Esophagus muscularis mucosa (tissue), 4 donors: ENCODE data around the gene TOR1AIP1. TPM values are rescaled to one million over a fixed set of nuclear protein-coding genes. Genes with fewer than 3 reads are reported as not detected.

Experiments
- DNase-seq: peaks from one replicate; pipeline ENCODE4 v3.0.0-alpha.2; 2017; ENCODE audit errors: extremely low spot score
- H3K27ac ChIP-seq, 4 donors: fragments of 200-600 bp; sonication (generic); replicated peaks in 1 of 4; 1 replicate in 3 of 4; 2 replicates in 1 of 4; pipeline ENCODE4 v1.5.1; 2016 to 2019; ENCODE audit warnings: mild to moderate bottlenecking in 1 of 4
- H3K27me3 ChIP-seq, 4 donors: fragments of 200-600 bp; sonication (generic); one replicate each; pipeline versions ENCODE4 v1.5.1 to v1.6.0; 2016 to 2019
- H3K36me3 ChIP-seq, 4 donors: fragments of 200-600 bp; sonication (generic); one replicate each; pipeline ENCODE4 v1.5.1; 2016 to 2019
- H3K4me1 ChIP-seq, 4 donors: fragments of 200-600 bp; sonication (generic); one replicate each; pipeline ENCODE4 v1.5.1; 2016 to 2019
- H3K4me3 ChIP-seq, 4 donors: fragments of 200-600 bp; sonication (generic); 1 replicate in 2 of 4; 2 replicates in 2 of 4; pipeline ENCODE4 v1.5.1; 2016 to 2019; ENCODE audit warnings: mild to moderate bottlenecking in 4 of 4, moderate library complexity in 1 of 4
- H3K9me3 ChIP-seq, 4 donors: fragments of 200-600 bp; sonication (generic); 1 replicate in 3 of 4; 2 replicates in 1 of 4; pipeline ENCODE4 v1.5.1; 2016 to 2019
- EP300 ChIP-seq: sonication (generic); formaldehyde crosslinking; IDR thresholded peaks from one replicate; pipeline ENCODE4 v1.6.1; 2017; ENCODE audit warnings: antibody characterized with exemption
- POLR2A ChIP-seq: fragments of 450-650 bp; IDR thresholded peaks from one replicate; pipeline ENCODE4 v1.6.1; 2017; ENCODE audit warnings: antibody characterized with exemption, moderate library complexity, mild to moderate bottlenecking, low read depth
- POLR2AphosphoS5 ChIP-seq, 2 donors: sonication (generic); formaldehyde crosslinking; IDR thresholded peaks; one replicate each; pipeline ENCODE4 v1.6.1; 2017; ENCODE audit warnings: antibody characterized with exemption in 2 of 2
- WGBS: methylation state at CpG from one replicate; pipeline ENCODE4 v1.1.5; 2018; 5-methylcytosine and 5-hydroxymethylcytosine counted together
- intact Hi-C: fragments of 100-400 bp; cut with DNase I; formaldehyde crosslinking; loops from one replicate; pipeline ENCODE4 v1.15.1; 2023
- total RNA-seq, 4 donors: library from RNA; depleted of rRNA; stranded (reverse); fragments of >200 nt; gene quantifications; one replicate each; pipeline versions ENCODE4 v1.1.0 to v1.2.1, GENCODE V29; 2016
- TF ChIP-seq, protein P1 (sequence below), 3 experiments: fragments of 200-600 bp in 2 of 3; fragments of 450-650 bp in 1 of 3; sonication (generic) in 2 of 3; IDR thresholded peaks; one replicate each; pipeline ENCODE4 v1.5.1; 2017 to 2019; ENCODE audit warnings: antibody characterized with exemption in 3 of 3, mild to moderate bottlenecking in 2 of 3, moderate library complexity in 1 of 3

The TOR1AIP1 gene
- total RNA-seq, 4 donors from 2014 or later = 114 to 145 (median 126) TPM

GRCh38 chr1:179939941-179940340, 57.9 kb downstream of the TOR1AIP1 start:
- no peaks in the 10 kb centered on the region for H3K36me3 ChIP-seq
- H3K4me3 ChIP-seq = no peak overlapping the region
- H3K9me3 ChIP-seq = no peaks in the 10 kb centered on the region
- WGBS = 100% methylated on average over 1 of the region's 1 CpG
- H3K27me3 ChIP-seq = no peaks in the 10 kb centered on the region
- DNase-seq = no peak
- H3K4me1 ChIP-seq = no peaks in the 10 kb centered on the region
- intact Hi-C loops = no loop called here
- no peak overlapping the region for H3K27ac ChIP-seq
- TF ChIP-seq, protein P1, sequence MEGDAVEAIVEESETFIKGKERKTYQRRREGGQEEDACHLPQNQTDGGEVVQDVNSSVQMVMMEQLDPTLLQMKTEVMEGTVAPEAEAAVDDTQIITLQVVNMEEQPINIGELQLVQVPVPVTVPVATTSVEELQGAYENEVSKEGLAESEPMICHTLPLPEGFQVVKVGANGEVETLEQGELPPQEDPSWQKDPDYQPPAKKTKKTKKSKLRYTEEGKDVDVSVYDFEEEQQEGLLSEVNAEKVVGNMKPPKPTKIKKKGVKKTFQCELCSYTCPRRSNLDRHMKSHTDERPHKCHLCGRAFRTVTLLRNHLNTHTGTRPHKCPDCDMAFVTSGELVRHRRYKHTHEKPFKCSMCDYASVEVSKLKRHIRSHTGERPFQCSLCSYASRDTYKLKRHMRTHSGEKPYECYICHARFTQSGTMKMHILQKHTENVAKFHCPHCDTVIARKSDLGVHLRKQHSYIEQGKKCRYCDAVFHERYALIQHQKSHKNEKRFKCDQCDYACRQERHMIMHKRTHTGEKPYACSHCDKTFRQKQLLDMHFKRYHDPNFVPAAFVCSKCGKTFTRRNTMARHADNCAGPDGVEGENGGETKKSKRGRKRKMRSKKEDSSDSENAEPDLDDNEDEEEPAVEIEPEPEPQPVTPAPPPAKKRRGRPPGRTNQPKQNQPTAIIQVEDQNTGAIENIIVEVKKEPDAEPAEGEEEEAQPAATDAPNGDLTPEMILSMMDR (IDR thresholded peaks at IDR 0.05) = no peak
- TF ChIP-seq POLR2A (no peak), POLR2AphosphoS5 (IDR thresholded peaks at IDR 0.05) (no peak), EP300 (no peak)

GRCh38 chr1:179941454-179941853, 59.4 kb downstream of the TOR1AIP1 start:
- H3K9me3 ChIP-seq = no peaks in the 10 kb centered on the region
- no peaks in the 10 kb centered on the region for H3K4me1 ChIP-seq
- H3K27me3 ChIP-seq = no peaks in the 10 kb centered on the region
- intact Hi-C loops = no loop called here
- no peak for DNase-seq
- H3K4me3 ChIP-seq = no peak overlapping the region
- 65% methylated on average over 2 of the region's 2 CpGs for WGBS
- TF ChIP-seq, protein P1 (IDR thresholded peaks at IDR 0.05) = no peak
- TF ChIP-seq POLR2AphosphoS5 (IDR thresholded peaks at IDR 0.05) (no peak), POLR2A (no peak), EP300 (no peak)
- no peak overlapping the region for H3K27ac ChIP-seq
- no peaks in the 10 kb centered on the region for H3K36me3 ChIP-seq

DNA sequence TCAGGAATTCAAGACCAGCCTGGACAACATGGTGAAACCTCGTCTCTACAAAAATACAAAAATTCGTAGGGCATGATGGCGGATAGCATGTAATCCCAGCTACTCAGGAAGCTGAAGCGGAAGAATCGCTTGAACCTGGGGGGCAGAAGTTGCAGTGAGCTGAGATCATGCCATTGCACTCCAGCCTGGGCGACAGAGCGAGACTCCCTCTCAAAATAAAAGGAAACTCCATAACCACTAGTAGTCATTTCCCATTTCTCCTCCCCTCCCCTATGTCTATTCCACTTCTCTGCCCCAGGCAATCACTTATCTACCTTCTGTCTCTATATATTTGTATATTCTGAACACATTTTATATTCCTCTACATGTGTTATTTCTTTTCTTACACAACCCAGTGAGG, 68.6 kb downstream of the TOR1AIP1 start:
- Histone ChIP-seq H3K27ac (no peak overlapping the region), H3K36me3 (no peaks in the 10 kb centered on the region), H3K9me3 (no peaks in the 10 kb centered on the region), H3K27me3 (no peaks in the 10 kb centered on the region), H3K4me3 (no peak overlapping the region), H3K4me1 (peaks cover 7 to 11% (median 10%) of the 10 kb centered on the region in 4 donors)
- 89% methylated on average over 7 of the region's 7 CpGs for WGBS
- TF ChIP-seq EP300 = no peak
- TF ChIP-seq, protein P1 (IDR thresholded peaks at IDR 0.05) = no peak
- TF ChIP-seq POLR2A = no peak
- no peak for TF ChIP-seq POLR2AphosphoS5 (IDR thresholded peaks at IDR 0.05)
- intact Hi-C loops = loop anchor here (5.0 to 10.0 kb wide), 3 partner anchors 68 to 224 kb away; partner anchors contain the start of gene TOR1AIP1
- DNase-seq = no peak

GRCh38 chr1:179951383-179952144, 69.5 kb downstream of the TOR1AIP1 start:
- DNase-seq = no peak
- no peak for TF ChIP-seq POLR2A
- TF ChIP-seq, protein P1 (IDR thresholded peaks at IDR 0.05) = no peak
- TF ChIP-seq POLR2AphosphoS5 (IDR thresholded peaks at IDR 0.05) = no peak
- no peak for TF ChIP-seq EP300
- 94% methylated on average over 10 of the region's 10 CpGs for WGBS
- Histone ChIP-seq H3K27me3 (no peaks in the 10 kb centered on the region), H3K36me3 (no peaks in the 10 kb centered on the region), H3K4me1 (peaks cover 14 to 17% (median 16%) of the 10 kb centered on the region in 4 donors), H3K4me3 (no peak overlapping the region), H3K9me3 (no peaks in the 10 kb centered on the region), H3K27ac (no peak overlapping the region)
- intact Hi-C loops = loop anchor here (5.0 to 10.0 kb wide), 3 partner anchors 69 to 223 kb away; partner anchors contain the start of gene TOR1AIP1
